Renal cortex interstitium (tissue), 11 donors: ENCODE results near the gene TOMM20. TPM values are rescaled to one million over a fixed set of nuclear protein-coding genes. Genes with fewer than 3 reads are reported as not detected.

Experiments used
- DNase-seq, 11 donors: peaks; one replicate each; pipeline ENCODE4 v3.0.0-alpha.2; 2013; ENCODE audit warnings: low read depth in 9 of 11, low spot score in 4 of 11; ENCODE audit errors: extremely low read depth in 1 of 11
- polyA plus RNA-seq, 3 donors: library from polyadenylated mRNA; unstranded; fragments of 120-200 nt; gene quantifications; one replicate each; pipeline ENCODE4 v1.2.1, GENCODE V29; 2013; ENCODE audit not compliant: insufficient read length in 3 of 3

The TOMM20 gene
- polyA plus RNA-seq, 3 donors: 203 to 239 (median 212) TPM

DNA sequence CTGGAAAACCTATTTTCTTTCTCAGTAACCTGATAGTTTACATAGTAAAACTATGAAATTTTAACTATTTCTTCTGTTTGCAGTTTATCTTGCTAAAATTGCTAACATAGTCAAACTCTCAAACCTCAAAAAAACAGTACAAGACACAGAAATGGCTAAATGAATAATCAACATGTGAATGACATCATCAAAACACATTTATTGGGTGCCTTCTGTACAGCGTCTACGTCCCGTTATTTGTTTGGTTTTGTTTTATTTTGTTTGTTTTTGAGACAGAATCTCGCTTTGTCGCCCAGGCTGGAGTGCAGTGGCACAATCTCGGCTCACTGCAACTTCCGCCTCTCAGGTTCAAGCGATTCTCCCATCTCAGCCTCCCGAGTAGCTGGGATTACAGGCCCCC, 21.2 kb upstream of the TOMM20 start:
- no peak for DNase-seq

DNA sequence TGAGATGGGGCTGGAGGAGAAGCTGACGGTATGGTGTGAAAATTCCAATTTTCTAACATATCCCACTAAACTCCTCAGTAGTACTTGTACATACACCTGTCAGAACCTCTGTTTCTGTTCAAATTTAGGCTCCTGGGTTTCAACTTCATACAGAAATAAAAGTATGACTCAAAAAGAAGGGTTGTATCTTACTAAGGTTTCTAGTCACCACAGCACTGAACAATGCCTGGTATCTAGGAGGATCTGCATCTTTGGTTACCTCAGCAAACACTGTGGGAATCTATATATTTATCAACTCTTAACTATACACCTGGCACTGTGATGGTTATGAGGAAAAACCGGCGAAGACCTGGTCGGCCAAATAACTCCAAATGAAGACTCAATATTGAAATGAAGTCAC, 18.6 kb upstream of the TOMM20 start:
- DNase-seq: no peak

DNA sequence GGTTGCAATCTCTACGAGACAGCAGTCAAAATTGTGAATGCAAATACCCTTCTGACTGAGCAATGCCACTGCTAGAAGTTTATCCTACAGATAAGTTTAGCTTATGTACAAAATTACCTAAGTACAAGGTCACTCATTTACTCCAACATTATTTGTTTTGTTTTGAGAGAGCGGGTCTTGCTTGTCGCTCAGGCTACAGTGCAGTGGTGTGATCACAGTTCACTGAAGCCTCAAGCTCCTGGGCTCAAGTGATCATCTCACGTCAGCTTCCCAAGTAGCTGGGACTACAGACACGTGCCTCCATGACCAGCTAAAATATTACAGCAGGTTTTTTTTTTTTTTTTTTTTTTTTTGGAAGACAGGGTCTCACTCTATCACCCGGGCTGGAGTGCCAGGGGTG, 17.0 kb upstream of the TOMM20 start:
- DNase-seq: no peak

DNA sequence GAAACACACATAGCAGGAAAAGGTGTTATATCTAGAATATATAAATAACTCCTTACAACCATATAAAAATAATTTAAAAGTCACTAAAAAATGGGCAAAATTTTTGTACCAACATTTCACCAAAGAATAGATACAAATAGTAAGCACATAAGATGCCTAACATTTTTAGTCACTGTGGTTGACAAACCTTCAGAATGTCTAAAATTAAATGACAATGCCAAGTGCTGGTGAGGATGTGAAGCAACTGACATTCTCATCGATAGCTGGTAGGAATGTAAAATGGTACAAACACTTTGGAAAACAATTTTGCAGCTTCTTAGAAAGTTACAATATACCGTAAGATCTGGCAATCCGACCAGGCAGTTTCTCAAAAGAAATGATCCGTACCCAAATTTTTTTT, 14.4 kb upstream of the TOMM20 start:
- DNase-seq: no peak

DNA sequence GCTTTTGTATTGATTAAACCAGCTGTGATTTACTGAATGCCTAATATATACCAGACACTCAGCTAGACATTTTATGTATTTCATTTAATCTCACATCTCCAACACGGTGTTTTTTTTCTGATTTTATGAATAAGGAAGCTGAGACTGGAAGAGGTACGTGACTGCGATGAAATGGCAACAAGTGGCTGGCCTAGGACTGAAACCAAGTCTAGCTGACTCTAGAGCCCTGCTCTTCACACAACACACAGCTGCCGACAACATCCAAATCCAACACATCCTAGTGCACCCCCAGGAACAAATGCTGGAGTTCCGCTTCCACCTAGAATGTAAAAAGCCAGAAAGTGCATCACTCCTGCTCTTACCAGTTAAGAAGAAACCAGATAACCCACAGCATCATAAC, 10.7 kb upstream of the TOMM20 start:
- DNase-seq: no peak

DNA sequence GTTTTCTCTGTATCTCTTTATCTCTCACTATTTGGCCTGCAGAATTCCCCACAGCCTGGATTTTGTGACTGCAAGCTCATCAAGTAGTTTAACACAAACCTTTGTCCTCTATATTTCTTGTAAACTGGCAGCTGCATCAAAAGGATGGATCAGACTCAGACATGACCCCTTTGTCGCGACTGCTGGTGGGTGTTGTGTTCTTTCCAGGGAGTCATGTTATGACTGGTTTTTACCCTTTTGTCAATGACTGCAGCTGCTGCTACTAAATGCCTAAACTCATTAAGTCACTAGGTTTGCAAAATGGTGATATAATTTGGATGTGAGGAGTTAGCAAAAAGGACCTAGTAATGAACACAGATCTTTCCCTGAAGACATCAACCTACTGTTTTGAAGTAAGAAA, 10.2 kb upstream of the TOMM20 start:
- no peak for DNase-seq

DNA sequence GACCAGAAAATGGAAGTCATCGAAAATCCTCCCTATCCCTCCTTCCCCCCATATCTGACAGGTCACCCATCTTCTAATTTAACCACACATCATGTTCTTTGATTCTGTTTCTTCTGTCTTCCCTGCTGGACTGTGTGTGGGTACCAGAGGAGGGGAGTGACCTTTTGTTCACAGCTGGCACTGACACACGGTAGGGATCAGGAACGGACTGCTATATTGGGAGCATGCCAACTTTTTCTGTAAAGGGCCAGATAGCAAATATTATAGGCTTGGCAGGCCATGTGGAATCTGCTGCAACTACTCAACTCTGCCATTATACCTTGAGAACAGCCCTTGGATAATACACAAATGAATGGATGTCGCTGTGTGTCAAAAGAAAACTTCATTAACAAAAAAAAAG, 7.5 kb upstream of the TOMM20 start:
- no peak for DNase-seq

DNA sequence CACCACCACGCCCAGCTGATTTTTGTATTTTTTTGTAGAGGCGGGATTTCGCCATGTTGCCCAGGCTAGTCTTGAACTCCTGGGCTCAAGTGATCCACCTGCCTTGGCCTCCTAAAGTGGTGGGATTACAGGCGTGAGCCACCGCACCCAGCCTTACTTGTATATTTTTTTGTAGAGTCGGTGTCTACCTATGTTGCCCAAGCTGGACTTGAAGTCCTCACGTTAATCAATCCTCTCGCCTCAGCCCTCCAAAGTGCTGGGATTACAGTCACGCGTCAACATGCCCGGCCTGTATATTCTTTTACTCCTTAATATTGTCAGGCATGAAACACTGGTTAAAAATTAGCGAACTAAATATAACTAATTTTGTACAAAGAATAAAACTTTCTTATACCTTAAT, 5.5 kb upstream of the TOMM20 start:
- DNase-seq: no peak

DNA sequence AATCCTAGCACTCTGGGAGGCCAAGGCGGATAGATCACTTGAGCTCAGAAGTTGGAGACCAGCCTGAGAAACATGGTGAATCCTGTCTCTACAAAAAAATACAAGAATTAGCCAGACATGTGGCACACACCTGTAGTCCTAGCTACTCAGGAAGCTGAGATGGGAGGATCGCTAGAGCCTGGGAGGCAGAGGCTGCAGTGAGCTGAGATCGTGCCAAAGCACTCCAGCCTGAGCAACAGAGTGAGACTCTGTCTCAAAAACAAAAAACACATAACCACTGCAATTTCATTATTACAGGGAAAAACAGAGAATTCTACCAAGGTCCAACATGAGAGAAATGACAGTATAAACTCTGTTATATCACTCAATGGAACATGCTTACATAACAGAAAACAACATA, 4.4 kb upstream of the TOMM20 start:
- no peak for DNase-seq

DNA sequence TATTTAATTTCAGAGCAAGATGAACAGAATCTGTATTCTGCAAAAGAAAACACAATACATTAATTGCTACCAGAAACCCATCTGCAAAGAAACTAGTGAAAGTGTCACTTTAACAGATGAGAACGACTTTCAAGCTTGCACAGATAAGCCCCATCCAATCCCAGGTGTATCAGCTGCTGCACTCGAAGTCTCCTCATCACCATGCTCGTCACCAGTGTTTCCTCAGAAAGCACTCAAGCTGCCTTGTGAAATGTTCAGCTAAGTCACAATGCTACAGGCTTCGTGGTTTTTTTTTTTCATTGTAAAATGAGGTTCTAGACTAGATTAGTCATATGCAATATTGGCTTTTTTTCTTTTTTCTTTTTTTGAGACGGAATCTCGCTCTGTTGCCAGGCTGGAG, 3.3 kb upstream of the TOMM20 start:
- DNase-seq: no peak

DNA sequence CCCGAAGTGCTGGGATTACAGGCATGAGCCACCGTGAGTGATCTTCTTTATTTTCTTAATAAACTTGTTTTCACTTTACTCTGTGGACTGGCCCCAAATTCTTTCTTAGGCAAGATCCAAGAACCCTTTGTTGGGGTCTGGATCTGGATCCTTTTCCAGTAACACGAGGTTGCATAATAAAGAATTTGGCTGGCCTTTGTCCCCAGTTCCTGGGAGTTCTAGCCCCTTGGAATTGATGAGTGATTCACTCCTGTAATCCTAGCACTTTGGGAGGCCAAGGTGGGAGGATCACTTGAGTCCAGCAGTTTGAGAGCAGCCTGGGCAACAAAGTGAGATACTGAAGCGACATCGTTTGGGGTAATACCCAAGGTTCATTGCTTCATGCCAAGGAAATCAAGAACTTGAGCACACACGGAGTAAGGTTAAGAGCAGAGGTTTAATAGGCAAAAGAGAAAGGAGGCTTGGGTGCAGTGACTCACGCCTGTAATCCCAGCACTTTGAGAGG, 2.2 kb upstream of the TOMM20 start:
- no peak for DNase-seq

DNA sequence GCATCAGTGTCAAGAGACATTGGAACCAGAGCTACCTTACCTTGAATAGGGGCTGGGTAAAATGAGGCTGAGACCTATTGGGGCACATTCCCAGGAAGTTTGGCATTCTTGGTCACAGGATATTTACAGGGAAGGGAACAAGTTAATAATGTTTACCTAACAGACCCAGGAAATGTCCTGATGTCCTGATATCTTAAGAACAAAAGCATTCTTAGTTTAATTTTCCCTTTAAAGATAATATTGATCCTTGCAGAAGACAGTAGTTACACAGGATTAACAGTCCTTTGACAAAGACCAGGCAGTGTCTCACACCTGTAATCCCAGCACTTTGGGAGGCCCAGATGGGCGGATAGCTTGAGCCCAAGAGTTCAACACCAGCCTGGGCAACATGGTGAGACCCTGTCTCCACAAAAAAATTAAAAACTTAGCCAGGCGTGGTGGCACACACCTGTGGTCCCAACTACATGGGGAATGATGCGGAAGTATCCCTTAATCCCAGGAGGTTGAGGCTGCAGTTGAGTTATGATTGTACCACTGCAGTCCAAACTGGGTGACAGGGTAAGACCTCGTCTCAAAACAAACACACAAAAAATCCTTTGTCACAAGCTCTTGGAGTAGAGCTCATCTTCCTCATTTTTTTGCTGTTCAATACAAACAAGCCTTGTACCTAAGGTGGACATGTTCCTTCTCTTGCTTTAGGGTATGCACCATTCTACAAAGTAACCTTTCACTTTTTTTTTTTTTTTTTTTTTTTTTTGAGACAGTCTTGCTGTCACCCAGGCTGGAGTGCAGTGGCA, 1.3 kb upstream of the TOMM20 start:
- no peak for DNase-seq

DNA sequence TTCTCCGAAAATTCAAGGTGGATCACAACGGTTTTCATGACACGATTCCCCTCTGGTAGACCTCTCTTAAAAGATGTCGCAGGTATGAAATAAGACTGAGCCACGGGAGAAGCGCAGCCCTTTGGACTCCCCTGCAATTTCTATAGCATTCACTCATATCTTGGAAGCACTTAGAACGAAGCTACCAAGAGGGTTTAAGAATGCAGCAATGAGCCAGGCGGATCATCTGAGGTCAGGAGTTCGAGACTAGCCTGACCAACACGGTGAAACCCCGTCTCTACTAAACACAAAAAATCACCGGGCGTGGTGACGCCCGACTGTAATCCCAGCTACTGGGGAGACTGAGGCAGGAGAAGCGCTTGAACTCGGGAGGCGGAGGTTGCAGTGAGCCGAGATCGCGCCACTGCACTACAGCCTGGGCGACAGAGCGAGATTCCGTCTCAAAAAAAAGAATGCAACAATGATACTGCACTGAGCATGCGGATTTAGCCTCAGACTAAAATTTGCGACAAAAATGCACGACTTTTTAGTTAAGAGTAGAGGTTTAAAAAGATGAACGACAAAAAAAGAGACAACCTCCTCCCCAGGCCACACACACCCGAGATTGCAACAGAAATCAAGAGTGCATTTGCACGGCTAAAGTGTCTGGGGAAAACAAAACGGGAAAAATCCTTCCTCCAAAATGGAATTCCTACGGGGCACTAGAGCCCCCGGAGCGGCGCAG, 743 bp downstream of the TOMM20 start:
- DNase-seq: peak in 4 of 11 donors; percentile 8 to 39 (median 22)

DNA sequence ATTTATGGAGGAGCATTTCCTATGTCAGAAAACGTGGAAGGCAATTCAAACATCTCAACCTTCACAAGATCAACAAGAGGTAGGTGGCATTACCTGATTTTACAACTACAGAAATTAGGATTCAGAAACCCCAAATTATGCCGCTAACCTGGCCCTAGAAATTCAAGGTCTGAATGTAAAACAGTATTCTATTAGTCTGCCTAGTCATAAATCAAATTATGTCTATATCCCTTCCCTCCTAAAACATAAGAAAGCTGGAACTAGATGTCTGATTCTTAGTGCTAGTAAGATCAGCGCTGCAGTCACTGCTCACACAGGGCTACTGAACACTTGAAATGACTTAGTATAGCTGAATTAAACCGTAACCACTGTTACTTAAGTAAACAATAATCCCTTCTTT, 1.4 kb downstream of the TOMM20 start:
- peak in 1 of 11 donors; percentile 1 for DNase-seq

DNA sequence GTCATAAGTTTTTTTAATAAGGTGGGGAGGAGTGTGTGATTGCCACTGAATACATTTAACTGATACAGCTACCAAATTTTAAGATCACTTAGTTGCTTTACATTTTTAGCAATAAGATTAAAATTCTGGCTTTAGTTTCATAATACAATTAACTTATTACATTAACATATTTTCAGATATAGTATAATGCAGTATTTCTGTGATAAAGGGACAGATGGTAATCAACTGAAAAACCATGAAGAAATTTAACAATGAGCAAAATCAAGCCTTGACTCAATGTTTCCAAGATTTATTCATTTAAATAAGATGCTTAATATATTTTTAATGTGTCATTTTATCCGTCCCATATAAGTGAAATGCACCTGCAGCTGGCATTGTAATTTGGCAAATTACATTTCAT, 4.0 kb downstream of the TOMM20 start:
- DNase-seq: no peak

DNA sequence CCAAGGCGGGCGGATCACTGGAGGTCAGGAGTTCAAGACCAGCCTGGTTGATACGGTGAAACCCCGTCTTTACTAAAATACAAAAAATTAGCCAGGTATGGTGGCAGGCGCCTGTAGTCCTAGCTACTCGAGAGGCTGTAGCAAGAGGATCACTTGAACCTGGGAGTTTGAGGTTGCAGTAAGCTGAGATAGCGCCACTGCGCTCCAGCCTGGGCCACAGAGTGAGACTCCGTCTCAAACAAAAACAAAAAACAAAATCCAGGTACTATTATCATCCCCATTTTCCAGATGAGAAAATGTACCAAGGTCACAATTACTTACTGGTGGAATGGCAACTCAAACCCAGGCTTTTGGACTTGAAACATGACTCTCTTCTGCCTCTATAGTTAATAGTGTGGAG, 4.5 kb downstream of the TOMM20 start:
- DNase-seq: no peak

DNA sequence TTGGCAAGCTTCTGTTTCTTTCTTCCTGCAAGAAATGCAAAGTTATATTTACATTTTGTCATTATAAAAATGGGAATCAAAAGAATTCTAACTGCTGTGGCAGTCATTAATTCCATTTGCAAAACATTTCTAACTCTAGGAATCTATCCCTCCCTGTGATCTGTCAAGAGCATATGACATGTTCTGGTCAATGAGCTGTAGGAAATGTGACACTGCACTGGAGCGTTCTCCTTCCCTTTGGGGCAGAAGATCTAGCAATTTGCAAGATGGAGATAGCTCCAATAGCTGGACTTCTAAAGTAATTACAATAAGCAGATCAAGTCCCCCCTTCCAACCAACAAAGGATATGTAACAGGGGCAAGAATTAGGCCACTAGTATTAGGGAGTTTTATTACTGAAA, 6.3 kb downstream of the TOMM20 start:
- no peak for DNase-seq

DNA sequence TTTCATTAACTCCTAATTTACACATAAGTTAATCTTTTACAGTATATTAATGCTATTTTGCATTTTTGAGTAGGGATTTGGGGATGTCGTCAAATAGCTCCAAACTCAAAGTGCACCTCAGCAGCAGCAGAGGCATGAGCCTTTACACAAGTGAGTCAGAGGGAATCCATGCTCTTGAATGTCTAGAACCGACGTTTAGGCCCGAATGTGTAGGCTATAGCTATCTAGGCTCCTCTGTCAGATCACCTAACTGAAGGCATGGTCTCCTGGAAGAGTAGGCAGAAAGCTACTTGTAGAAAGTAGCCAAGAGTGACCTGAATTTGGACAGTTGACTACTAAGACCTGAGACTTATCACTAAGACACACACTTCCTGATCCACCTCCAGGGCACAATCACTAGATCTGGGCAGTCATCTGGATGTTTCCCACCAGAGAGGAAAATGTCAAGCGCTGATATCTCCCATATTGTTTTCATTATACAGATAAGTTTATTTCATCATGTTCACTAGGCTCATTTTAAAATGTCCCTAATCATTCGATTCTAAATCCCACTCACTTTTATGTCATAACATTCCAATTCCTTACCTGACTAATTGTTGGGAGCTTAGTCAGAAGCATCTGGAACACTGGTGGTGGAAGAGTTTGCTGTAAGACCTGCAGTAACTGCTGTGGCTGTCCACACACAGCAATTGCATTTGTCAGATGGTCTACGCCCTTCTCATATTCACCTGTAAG, 15.3 kb downstream of the TOMM20 start:
- no peak for DNase-seq

DNA sequence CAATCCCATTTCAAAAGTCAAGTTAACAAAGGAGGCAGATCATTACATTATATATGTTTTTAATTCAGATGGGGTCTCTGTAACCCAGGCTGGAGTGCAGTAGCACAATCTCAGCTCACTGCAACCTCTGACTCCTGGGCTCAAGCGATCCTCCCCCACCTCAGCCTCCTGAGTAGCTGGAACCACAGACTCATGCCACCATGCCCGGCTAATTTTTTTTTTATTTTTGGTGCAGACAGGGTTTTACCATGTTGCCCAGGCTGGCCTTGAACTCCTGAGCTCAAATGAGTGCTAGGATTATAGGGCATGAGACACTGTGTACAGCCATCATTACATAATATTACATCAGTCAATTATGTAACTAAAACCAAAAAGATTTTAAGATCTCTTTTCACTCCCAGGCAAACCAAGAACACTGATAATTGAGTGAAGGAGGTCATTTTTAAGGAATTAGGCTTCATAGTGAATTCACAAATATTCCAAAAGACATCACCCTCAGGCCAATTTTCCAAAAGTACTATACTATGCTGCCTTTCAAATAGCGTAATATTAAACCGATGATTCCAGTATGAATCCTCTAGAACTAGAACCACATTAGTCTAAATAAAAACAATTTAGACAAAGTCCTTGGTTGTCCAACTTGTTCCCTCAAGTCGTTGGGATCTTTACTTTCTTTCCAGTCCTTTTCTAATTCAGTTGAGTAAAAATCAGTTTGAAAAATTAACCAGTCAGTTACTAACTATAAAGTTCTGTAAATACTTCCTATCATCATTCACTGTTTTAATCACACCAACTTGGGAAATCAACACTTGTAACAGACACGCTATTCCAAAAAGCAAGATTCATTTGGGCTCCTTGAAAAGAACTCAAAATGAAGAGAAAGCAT, 16.1 kb downstream of the TOMM20 start:
- no peak for DNase-seq
